ENCODE results near the gene PAXX. TPM values are rescaled to one million over a fixed set of nuclear protein-coding genes. Genes with fewer than 3 reads are reported as not detected.

PAXX gene
- total RNA-seq, 1 donor from 2014 or later, result 15.3 TPM

- H3K4me3 Mint-ChIP-seq (ENCODE audit: unreplicated experiment), result no peak overlapping the region
- Histone ChIP-seq H3K4me1 (ENCODE audit: insufficient read depth, low read length) (no peaks in the 10 kb centered on the region), H3K9me3 (ENCODE audit: insufficient read depth, low read depth, low read length) (no peaks in the 10 kb centered on the region), H2AFZ (ENCODE audit: low read depth, low read length) (no peak overlapping the region), H3K4me3 (ENCODE audit: insufficient read depth, low read depth, low read length) (no peak overlapping the region), H3K79me2 (ENCODE audit: insufficient read depth, low read length) (no peaks in the 10 kb centered on the region), H3K9ac (ENCODE audit: low read length) (no peak overlapping the region), H3K36me3 (ENCODE audit: insufficient read depth, low read length) (no peaks in the 10 kb centered on the region), H3K27me3 (ENCODE audit: insufficient read depth, low read length) (no peaks in the 10 kb centered on the region), H4K20me1 (ENCODE audit: insufficient read depth, low read length) (no peaks in the 10 kb centered on the region), H3K4me2 (ENCODE audit: low read length) (no peak overlapping the region), H3K27ac (ENCODE audit: low read depth, low read length) (no peak overlapping the region)
- H3K9me3 Mint-ChIP-seq (ENCODE audit: unreplicated experiment), result no peaks in the 10 kb centered on the region
- DNase-seq (ENCODE audit: low read depth), result no peak
- H3K27me3 Mint-ChIP-seq (ENCODE audit: low read depth, unreplicated experiment), result peaks cover 3% of the 10 kb centered on the region
- no peaks in the 10 kb centered on the region for H3K4me1 Mint-ChIP-seq (ENCODE audit: low read depth, unreplicated experiment)
- no peak overlapping the region for H3K27ac Mint-ChIP-seq (ENCODE audit: unreplicated experiment)
- FAIRE-seq, result no peak
- no peak for TF ChIP-seq CTCF (IDR thresholded peaks at IDR 0.05; ENCODE audit: insufficient read depth, low read depth, low read length)
- TF ChIP-seq EZH2 (IDR thresholded peaks at IDR 0.05; ENCODE audit: insufficient read depth, low read length), result no peak
- H3K36me3 Mint-ChIP-seq (ENCODE audit: low read depth, unreplicated experiment), result peaks cover 8% of the 10 kb centered on the region
Observed at GRCh38 chr9:137017071-137017470, 24.8 kb downstream of the PAXX start.

DNA sequence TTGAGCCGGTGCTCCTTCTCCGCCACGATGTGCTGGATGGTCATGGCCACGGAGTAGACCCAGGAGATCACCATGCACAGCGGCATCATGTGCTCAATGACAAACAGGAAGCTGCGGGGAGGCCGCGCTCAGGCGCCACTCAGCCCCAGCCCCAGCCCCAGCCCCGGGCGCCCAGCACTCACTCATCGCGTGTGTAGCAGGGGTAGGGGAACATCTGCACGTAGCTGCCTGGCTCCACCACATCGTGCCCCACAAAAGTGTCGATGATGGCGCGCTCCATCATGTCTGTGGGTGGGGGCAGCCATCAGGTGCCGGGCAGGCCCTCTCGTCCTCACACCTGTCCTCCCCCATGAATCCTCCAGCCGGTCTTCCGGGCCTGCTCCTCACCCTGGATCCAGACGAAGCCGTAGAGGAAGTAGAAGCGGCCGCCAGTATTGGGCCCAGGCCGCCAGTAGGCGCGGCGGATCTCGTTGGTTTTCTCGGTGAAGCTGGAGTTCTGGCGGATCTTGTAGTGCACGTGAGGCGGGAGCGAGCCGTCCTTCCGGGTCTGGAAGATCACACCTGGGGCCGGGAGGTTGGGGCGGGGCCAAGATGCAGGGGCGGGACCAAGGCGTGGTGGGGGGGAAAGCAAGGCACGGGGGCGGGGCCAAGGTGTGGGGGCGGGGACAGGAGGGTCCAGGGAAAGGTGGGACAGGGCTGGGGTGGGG lies 25.7 kb downstream of the PAXX start:
- no peak overlapping the region for H3K4me3 ChIP-seq (ENCODE audit: insufficient read depth, low read depth, low read length)
- DNase-seq (ENCODE audit: low read depth) (no peak), FAIRE-seq (no peak)
- H3K9me3 ChIP-seq (ENCODE audit: insufficient read depth, low read depth, low read length), result no peaks in the 10 kb centered on the region
- no peaks in the 10 kb centered on the region for H3K36me3 ChIP-seq (ENCODE audit: insufficient read depth, low read length)
- no peaks in the 10 kb centered on the region for H3K4me1 ChIP-seq (ENCODE audit: insufficient read depth, low read length)
- TF ChIP-seq CTCF (IDR thresholded peaks at IDR 0.05; ENCODE audit: insufficient read depth, low read depth, low read length), result no peak
- no peak for TF ChIP-seq EZH2 (IDR thresholded peaks at IDR 0.05; ENCODE audit: insufficient read depth, low read length)
- H3K4me3 Mint-ChIP-seq (ENCODE audit: unreplicated experiment), result no peak overlapping the region
- H3K9me3 Mint-ChIP-seq (ENCODE audit: unreplicated experiment), result no peaks in the 10 kb centered on the region
- H3K36me3 Mint-ChIP-seq (ENCODE audit: low read depth, unreplicated experiment), result peaks cover 8% of the 10 kb centered on the region
- no peaks in the 10 kb centered on the region for H3K79me2 ChIP-seq (ENCODE audit: insufficient read depth, low read length)
- H3K27me3 Mint-ChIP-seq (ENCODE audit: low read depth, unreplicated experiment), result peaks cover 3% of the 10 kb centered on the region
- no peak overlapping the region for H2AFZ ChIP-seq (ENCODE audit: low read depth, low read length)
- no peaks in the 10 kb centered on the region for H3K27me3 ChIP-seq (ENCODE audit: insufficient read depth, low read length)
- no peak overlapping the region for H3K9ac ChIP-seq (ENCODE audit: low read length)
- H3K27ac ChIP-seq (ENCODE audit: low read depth, low read length), result no peak overlapping the region
- no peaks in the 10 kb centered on the region for H4K20me1 ChIP-seq (ENCODE audit: insufficient read depth, low read length)
- no peak overlapping the region for H3K4me2 ChIP-seq (ENCODE audit: low read length)
- no peak overlapping the region for H3K27ac Mint-ChIP-seq (ENCODE audit: unreplicated experiment)
- no peaks in the 10 kb centered on the region for H3K4me1 Mint-ChIP-seq (ENCODE audit: low read depth, unreplicated experiment)

Data from astrocyte (in vitro differentiated cells and primary cell).